Right lung (tissue), 5 donors: ENCODE results near the gene EIF2B2. TPM values are rescaled to one million over a fixed set of nuclear protein-coding genes. Genes with fewer than 3 reads are reported as not detected.

Source experiments
- DNase-seq, 2 donors: peaks; one replicate each; pipeline ENCODE4 v3.0.0-alpha.2; 2013
- polyA plus RNA-seq, 5 donors: library from polyadenylated mRNA; unstranded; fragments of 120-200 nt; gene quantifications; one replicate each; pipeline versions ENCODE4 v1.2.1 to v1.2.3, GENCODE V29; 2013; ENCODE audit warnings: inconsistent platforms in 1 of 5, low replicate concordance in 1 of 5; ENCODE audit not compliant: insufficient read length in 5 of 5, insufficient read depth in 1 of 5

EIF2B2 gene
- polyA plus RNA-seq, 5 donors = 45.2 to 58.4 (median 52.1) TPM

DNA sequence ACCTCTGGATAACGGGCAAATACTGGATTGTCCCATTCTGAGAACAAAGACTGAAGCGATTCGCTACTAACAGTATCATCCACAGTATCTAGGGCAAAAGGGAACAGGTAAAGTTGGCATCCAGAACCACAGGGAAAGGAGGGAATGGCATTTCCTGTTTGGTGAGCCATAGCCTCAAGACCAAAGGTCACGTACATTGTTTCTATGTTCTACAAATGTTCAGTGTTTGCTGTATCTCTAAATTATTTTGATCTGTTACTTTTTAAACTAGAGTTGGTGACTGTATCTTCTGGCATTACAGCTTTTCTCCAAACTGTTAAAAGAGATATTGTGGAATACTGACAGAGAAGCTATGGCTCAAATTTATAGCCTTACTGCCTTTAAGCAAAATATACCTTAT is 38.9 kb downstream of the EIF2B2 start:
- DNase-seq = no peak

DNA sequence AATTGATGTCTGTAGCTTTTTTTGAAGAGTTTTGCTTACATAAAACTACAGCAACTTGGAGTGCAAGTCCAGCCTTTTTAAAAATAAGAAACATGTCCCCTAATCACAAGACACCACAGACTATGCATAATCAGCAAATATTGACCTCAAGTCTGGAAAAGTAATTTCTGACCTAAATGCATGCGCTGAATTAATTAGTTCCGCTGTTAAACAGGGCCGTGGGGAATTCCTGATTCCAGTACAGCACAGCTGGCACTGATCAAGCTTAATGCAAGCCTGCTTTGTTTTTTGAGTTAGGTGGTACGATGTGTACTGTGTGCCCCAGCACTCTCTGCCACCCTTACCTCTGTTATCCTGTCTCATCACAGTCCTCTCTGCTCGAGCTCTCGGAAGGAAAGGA is 39.3 kb downstream of the EIF2B2 start:
- no peak for DNase-seq

DNA sequence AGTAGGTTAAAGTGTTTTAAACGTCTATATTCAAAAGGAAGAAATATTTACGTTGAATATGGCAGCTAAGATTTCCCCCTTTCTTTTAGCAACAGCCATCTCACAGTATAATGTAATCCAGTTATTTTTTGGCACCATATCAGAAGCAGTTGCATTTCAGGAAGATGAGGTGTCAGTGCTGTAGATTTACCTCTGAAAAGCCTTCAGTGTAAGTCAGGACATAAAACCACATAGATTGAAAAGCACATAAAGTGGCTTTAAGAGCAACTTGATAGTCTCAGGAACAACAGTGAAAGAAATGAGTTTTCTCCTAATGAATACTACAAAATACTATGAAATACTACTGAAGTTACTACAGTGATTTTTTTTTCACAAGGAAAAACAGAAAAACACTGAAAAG is 41.6 kb downstream of the EIF2B2 start:
- DNase-seq = peak in 1 of 2 donors; percentile 57

DNA sequence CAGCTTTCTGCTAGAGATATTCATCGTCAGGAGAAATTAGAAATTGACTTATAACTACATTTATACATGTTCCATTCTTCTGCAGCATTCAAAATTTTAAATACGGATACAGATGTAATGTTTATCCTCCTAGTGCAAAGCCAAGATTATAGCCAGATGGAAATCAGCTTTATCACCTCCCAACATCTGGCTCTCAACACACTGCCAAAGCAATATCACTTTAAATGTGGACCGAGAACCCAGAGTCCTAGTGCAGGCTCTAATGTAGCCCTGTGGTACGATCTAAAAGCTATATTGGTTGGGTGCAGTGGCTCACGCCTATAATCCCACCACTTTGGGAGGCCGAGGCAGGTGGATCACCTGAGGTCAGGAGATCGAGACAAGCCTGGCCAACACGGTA is 42.0 kb downstream of the EIF2B2 start:
- peak; percentile 84 to 85 for DNase-seq

DNA sequence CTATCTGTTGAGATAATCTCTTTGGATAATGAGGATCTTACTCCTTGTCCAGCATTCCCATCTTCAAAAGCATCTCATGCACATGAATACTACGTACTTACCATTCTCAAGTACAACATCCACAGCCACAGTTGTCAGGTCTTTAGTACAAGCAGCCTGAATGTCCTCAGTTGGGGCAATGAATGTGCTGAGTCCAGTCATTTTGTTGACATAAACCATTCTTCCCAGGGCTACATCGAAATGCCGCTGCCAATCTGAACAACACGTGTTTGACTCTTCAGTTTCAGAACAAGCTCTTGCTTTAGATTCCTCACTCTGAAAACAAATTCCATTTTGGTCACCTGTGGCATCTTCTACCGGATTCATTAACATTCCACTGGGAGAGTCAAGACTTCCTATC is 43.6 kb downstream of the EIF2B2 start:
- no peak for DNase-seq

DNA sequence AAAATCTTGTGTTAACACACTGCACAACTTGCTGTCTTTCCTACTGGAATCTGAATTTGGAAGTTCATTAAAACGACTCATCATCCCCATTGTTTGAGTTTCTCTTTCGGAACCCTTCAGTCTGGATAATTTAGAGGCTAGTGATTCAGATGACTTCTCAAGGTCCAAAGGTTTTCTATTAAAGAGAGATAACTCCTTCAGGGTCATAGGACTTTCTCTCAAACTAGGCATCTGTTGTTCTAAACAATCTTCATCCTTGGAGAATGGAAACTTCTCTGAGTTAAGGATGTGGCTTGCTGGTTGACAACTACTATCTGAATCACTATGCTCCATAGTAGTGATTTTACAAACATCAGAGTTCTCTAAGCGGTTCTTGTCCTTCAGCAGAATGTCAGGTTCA is 44.2 kb downstream of the EIF2B2 start:
- DNase-seq = no peak

DNA sequence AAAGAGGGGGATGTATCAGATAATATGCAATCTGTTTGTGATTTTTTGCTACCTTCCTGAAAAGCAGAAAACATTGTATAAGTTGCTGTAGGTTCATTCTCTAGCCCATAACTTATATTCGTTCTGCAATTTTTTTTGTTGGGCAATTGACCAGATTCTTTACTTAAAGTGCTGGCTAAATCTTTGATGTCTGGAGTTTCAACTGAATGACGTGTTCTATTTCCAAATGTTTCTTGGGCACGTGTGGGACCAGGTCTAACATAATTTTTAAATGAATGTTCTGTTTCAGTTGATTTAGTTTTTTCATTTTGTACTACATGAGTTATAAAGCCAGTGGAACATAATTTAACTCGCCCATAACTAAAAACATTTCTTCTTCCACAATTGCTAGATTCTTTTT is 44.8 kb downstream of the EIF2B2 start:
- no peak for DNase-seq

DNA sequence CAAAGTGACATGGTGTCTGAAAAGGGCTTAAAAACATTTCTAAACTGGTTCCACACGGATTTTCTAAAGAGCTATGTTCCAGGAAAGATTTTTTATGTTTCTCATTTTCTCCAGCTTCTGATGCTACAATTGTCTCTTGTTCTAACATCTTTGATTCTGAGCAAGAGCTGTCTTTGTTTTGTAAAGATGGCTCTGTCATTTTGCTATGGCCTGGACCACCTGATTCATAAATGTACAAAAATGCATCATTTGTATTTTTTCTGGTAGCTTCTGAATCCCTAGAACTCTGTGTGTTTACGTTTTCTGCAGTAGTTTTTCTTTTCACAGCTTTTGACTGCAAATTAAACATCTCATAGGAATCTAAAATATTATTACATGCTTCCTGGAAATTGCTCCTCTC is 45.4 kb downstream of the EIF2B2 start:
- no peak for DNase-seq

DNA sequence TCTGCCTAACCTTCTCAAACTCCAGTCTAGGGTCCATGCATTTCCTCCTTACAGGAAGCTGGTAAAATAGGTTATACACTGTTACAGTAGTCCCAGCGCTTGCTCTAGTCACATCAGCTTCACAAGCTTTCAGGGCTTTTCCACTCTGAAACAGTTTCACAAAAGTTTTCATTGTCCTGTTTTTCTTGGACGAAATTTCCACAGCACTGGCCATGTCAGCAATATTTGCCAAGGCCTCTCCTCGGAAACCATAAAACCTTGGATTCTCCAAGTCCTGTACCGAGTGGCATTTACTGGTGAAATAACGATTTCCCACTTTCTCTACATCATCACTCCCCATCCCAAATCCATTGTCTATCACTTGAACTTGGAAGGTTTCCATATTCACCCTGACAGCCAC is 46.4 kb downstream of the EIF2B2 start:
- DNase-seq = no peak

DNA sequence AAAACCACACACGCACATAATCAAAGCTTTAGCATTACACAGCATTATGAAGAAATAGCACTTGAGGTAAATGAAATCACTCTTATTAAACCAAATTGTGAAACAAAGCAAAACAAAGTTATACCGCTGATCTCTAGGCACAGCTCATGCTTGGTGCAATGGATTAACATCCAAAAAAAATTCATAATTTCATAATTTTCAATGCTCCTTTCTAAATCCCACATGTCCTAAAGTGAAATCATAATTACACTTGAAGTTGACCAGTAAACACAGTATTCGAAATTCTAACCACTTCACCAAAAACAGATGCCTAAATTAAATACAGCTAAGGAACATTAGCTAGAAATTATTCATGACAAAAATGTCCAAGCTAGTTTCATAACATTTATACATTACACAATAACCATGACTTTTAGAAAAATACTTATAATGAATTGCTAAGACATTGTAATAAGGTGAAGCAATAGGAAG is 47.0 kb downstream of the EIF2B2 start:
- DNase-seq = no peak

DNA sequence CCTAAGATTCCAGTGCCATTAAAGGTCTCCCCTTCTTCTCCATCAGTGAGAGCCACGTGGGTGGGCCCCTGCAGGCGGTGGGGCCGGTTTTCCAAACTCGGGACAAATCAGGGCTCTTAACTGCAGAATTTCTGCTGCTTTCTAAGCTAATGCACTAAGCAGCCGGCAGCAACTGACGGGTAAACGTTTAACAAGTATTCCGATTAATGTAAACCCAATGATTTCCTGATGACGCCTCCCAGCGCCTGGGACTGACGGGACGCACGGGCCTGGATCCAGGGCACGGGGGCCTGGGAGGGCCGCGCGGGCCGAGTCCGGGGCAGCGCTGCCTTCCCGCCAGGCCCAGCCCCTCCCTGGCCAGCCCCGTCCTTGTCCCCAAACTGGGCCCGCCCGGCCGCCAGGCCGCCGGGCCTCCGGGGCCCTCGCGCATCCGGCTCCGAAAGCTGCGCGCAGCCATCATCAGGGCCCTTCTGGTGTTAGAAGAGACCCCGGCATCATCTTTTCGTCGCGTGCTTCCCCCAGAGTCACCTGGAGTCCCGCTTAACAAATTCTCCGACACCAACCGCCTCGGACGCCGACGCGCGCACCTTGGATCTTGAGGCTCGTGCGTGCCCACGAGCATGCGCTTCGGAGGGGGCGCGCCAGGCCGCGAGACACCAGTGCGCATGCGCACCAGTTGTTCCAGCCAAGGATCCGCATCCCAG is 48.3 kb downstream of the EIF2B2 start, which contains the start of gene MLH3:
Gene MLH3 (minus strand): TSS at position 616 of the 704 bp plus-strand sequence. CDS start 1,812 bp downstream, outside the sequence.
- DNase-seq = peak; percentile 85 to 88

DNA sequence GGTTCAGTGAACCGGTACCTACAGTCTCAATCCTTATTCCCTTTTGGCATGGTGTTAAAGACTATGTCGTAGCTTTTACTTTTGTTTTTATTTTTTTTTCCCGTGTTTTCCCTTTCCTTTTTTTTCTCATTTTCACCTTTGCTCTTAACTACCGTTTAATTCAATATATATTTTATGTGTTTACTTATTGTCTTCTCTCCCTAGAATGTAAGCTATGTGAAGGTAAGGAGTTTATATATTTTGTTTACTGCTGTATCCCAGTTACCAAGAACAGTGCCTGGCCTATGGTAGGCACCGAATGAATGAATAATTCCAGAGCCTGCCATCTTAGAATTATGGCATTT is 48.8 kb downstream of the EIF2B2 start:
- DNase-seq = no peak

DNA sequence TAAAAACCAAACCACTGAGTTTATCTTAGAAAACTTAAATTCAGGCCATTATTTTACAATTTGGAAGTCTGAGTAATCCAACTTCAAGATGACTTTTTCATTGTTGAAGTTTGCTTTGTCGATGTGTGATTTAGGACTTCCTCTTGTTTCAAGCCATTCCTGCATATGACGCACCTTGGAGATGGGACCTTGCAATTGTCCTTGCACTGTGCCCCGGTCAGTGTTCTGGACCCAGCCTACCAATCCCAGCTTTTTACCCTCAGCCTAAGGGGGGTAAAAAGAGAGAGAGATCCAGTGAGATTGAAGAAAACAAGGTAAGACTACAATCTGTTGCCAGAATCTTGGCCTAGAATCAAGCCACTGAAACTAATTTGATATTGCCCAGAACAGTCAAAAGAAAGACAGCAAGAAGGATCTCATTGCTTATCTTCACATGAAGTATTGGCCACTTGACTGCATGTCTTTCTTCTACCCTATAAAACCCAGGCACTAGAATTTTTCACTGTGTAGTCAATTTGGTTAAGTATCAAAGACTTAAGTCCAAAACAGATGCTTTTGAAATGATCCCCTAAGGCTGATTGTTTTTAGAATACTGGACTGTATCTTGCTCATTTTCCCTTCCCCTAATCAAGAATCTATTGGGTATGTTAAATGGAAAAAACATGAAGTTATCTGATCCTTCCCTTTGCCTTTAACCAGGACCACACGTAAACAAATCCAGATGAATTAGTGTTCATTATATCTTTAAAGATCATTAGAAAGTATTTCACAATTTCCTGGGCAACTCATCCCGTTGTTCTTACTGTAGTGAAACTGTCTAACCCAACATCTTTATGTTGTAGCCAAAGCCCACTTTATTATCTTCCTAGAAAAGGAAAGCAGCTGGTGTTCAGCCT is 50.9 kb downstream of the EIF2B2 start:
- DNase-seq = peak; percentile 73 to 81

DNA sequence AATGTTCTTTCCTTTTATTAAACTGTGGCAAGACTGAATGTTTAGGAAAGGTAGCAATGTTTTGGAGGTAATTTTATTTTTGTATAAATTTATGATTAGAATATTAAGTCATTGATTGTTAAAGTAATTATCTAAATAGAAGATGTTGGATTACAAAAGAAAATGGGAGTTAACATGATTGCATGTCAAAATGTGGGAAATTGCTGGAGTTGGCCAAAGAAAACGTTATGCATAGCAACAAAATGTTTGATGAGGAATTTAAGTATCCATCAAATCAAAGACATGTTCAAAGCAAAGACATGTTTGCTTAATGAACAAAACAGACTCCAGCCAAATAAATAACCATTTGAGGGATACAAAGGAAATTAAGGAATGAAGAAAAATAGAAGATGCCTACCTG is 51.7 kb downstream of the EIF2B2 start:
- no peak for DNase-seq

DNA sequence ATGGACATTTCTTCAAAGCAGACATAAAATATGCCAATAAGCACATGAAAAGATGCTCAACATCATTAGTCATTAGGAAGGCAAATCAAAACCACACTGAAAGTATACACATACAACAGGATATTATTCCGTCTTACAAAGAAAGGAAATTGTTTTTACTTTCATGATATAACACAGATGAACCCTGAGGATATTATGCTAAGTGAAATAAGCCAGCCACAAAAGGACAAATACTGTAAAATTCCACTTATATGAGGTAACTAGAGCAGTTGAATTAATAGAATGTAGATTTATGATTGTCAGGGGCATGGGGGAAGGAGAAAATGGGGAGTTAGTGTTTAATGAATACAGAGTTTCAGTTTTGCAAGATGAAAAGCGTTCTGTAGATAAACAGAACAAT is 56.9 kb downstream of the EIF2B2 start:
- no peak for DNase-seq

DNA sequence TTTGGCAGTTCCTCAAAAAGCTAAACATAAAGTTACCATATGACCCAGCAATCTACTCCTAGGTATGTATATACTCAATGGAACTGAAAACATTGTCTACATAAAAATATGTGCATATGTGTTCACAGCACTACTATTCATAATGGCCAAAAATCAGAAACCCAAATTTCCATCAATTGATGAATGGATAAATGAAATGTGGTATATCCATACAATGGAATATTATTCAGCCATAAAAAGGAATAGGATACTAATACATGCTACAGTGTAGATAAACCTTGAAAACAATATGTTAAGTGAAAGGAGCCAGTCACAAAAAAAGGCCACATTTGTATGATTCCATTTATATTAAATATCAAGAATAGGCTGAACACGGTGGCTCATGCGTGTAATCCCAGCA is 57.7 kb downstream of the EIF2B2 start:
- no peak for DNase-seq

Other genes with a start within 250 kb of the EIF2B2 start
- 100 to 1,000 TPM in 2 of 5 donors, 10 to 100 TPM in 3; 79.9 to 116 (median 94.4) TPM for gene YLPM1, start 239.6 kb upstream of the EIF2B2 start, polyA plus RNA-seq
- gene PROX2, start 126.8 kb upstream of the EIF2B2 start, polyA plus RNA-seq = 1 to 10 TPM; 1.7 to 3.2 (median 2.5) TPM
- 100 to 1,000 TPM in 1 of 5 donors, 10 to 100 TPM in 4; 78.3 to 104 (median 95.0) TPM for gene DLST, start 121.0 kb upstream of the EIF2B2 start, polyA plus RNA-seq
- gene RPS6KL1, start 79.7 kb upstream of the EIF2B2 start, polyA plus RNA-seq = 1 to 10 TPM in 4 of 5 donors, under 1 TPM in 1; 0.76 to 2.3 (median 1.1) TPM
- 10 to 100 TPM; 10.2 to 24.5 (median 14.1) TPM for gene PGF, start 47.3 kb upstream of the EIF2B2 start, polyA plus RNA-seq
- gene MLH3, start 48.5 kb downstream of the EIF2B2 start, polyA plus RNA-seq = 10 to 100 TPM; 32.2 to 49.3 (median 38.2) TPM
- 10 to 100 TPM; 35.0 to 62.3 (median 52.2) TPM for gene ACYP1, start 61.1 kb downstream of the EIF2B2 start, polyA plus RNA-seq
- 1 to 10 TPM; 3.1 to 6.1 (median 5.3) TPM for gene ZC2HC1C, start 66.7 kb downstream of the EIF2B2 start, polyA plus RNA-seq
- gene NEK9, start 124.1 kb downstream of the EIF2B2 start, polyA plus RNA-seq = 100 to 1,000 TPM; 114 to 138 (median 133) TPM
- gene TMED10, start 173.7 kb downstream of the EIF2B2 start, polyA plus RNA-seq = 100 to 1,000 TPM; 165 to 215 (median 199) TPM